ENCODE measurements around the gene KCNJ1. TPM values are rescaled to one million over a fixed set of nuclear protein-coding genes. Genes with fewer than 3 reads are reported as not detected.

The KCNJ1 gene
- total RNA-seq, 3 donors from 2014 or later (not counting 1 experiment from before 2014, with no cell fraction given): not detected

DNA sequence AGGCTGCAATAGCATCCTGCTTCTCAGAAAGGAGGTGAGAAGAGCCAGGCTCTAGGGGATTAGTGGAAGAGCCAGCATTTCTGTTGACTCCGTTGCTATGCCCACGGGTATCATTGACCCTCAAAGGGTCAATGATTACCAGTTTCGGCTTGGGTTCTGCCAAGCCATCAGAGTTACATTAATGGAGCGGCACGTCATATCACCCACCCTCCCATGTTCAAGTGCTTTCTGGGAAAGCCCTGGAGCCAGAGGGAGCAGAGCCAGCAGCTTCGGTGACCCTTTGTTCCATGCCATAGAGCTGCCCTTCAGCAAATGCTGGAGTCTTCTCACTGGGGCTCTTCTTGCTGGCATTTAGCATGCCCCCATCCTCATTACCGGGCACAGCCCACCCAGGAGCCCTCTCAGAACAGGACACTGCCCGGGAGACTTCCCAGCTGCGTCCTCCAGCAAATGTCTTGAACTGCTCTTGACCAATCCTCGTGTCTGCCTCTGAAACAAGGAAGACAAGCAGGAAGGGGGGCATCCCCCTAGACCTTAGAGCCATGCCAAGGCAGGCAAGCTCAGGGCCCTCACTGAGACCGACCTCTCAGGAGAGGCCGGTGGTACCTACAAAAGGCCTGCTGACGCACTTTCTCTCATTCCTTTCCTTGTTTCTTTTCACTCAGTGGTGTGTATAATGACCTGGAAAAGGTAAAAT is 14.6 kb downstream of the KCNJ1 start:
- Mint-ChIP-seq H3K9me3 (no peaks in the 10 kb centered on the region), H3K27me3 (ENCODE audit: low read depth in 2 of 2) (peaks cover 0 to 8% of the 10 kb centered on the region in 2 donors), H3K36me3 (no peaks in the 10 kb centered on the region), H3K4me3 (no peak overlapping the region), H3K4me1 (peaks cover 9% of the 10 kb centered on the region in 2 donors), H3K27ac (no peak overlapping the region)
- DNase-seq: no peak
- H3K4me1 ChIP-seq (ENCODE audit: control insufficient read depth, insufficient read depth, low read length): no peaks in the 10 kb centered on the region
- H3K4me3 ChIP-seq (ENCODE audit: low read length): no peak overlapping the region
- no peaks in the 10 kb centered on the region for H3K27me3 ChIP-seq (ENCODE audit: control insufficient read depth, insufficient read depth, low read length)
- no peaks in the 10 kb centered on the region for H3K9me3 ChIP-seq (ENCODE audit: control insufficient read depth, insufficient read depth, low read length)
- TF ChIP-seq, protein P1, sequence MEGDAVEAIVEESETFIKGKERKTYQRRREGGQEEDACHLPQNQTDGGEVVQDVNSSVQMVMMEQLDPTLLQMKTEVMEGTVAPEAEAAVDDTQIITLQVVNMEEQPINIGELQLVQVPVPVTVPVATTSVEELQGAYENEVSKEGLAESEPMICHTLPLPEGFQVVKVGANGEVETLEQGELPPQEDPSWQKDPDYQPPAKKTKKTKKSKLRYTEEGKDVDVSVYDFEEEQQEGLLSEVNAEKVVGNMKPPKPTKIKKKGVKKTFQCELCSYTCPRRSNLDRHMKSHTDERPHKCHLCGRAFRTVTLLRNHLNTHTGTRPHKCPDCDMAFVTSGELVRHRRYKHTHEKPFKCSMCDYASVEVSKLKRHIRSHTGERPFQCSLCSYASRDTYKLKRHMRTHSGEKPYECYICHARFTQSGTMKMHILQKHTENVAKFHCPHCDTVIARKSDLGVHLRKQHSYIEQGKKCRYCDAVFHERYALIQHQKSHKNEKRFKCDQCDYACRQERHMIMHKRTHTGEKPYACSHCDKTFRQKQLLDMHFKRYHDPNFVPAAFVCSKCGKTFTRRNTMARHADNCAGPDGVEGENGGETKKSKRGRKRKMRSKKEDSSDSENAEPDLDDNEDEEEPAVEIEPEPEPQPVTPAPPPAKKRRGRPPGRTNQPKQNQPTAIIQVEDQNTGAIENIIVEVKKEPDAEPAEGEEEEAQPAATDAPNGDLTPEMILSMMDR (IDR thresholded peaks at IDR 0.05): no peak
- no peaks in the 10 kb centered on the region for H3K36me3 ChIP-seq (ENCODE audit: control insufficient read depth, insufficient read depth, low read length)
- H3K27ac ChIP-seq (ENCODE audit: low read length): no peak overlapping the region
- WGBS (ENCODE audit: insufficient coverage): 90% methylated on average over 13 of the region's 13 CpGs
- intact Hi-C loops (cut with micrococcal nuclease): no loop called here
- ATAC-seq: no peak

DNA sequence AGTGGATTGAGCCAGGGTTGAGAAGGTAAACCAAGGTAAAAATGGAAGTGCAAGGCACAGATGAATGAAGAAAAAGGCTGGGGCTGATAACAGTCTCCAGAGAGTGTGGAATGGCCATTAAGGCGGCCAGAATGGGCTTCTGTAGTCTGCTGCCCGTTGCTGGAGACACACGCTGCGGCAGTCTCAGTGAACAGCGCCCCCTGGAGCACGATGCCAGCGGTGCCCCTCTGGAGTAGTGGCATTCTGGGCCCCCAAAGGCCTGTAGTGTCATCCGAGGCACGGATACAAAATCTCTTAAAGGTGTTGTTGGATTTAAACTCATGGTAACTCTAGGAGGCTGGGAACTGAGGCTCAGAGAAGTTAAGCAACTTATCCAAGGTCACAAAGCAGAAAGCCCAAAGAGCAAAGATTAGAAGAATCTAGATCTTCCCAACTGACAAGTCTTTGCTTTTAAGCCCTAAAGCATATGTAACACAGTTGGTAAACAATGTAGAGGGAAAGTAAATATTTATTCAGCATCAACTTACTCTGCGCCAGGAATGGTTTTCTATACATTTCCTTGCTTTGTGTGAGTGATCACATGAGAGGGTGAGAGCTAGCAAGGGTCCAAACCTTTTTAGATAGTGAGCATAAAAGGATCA is 18.2 kb downstream of the KCNJ1 start:
- no peak overlapping the region for H3K4me3 Mint-ChIP-seq
- H3K27ac Mint-ChIP-seq: peak overlapping the region; percentile 1 to 12
- peaks cover 17 to 19% of the 10 kb centered on the region in 2 donors for H3K4me1 Mint-ChIP-seq
- Histone ChIP-seq H3K4me3 (ENCODE audit: low read length) (no peak overlapping the region), H3K4me1 (ENCODE audit: control insufficient read depth, insufficient read depth, low read length) (peaks cover 12% of the 10 kb centered on the region), H3K27me3 (ENCODE audit: control insufficient read depth, insufficient read depth, low read length) (no peaks in the 10 kb centered on the region), H3K9me3 (ENCODE audit: control insufficient read depth, insufficient read depth, low read length) (no peaks in the 10 kb centered on the region), H3K27ac (ENCODE audit: low read length) (no peak overlapping the region), H3K36me3 (ENCODE audit: control insufficient read depth, insufficient read depth, low read length) (no peaks in the 10 kb centered on the region)
- intact Hi-C loops (cut with micrococcal nuclease): loop anchor here (1.0 to 5.0 kb wide), 3 partner anchors 677 to 818 kb away; no protein-coding TSS in a partner anchor
- TF ChIP-seq, protein P1 (IDR thresholded peaks at IDR 0.05): peak; percentile 92
- no peaks in the 10 kb centered on the region for H3K9me3 Mint-ChIP-seq
- H3K27me3 Mint-ChIP-seq (ENCODE audit: low read depth in 2 of 2): no peaks in the 10 kb centered on the region
- WGBS (ENCODE audit: insufficient coverage): 37% methylated on average over 10 of the region's 10 CpGs
- ATAC-seq: peak; percentile 79 to 89 (median 87)
- DNase-seq: peak; percentile 69 to 79
- no peaks in the 10 kb centered on the region for H3K36me3 Mint-ChIP-seq

DNA sequence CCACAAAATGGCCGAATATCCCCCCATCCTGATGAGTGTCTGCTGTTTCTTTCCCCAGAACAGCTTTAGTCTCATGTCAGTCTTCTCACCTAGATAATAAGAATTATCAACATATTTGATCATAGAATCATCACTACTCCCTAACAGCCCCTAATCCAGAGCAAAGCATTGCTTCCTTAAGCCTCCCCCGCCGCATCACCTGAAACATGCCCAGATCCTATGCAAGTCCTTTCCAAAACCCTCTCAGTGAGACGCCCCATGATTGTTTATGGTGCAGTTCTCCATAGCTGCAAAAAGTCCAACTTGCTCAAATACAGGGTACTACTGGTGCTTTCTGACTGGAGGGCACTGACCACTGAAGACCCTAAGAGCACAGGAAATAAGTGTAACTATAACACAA is 20.1 kb downstream of the KCNJ1 start:
- TF ChIP-seq, protein P1 (IDR thresholded peaks at IDR 0.05): no peak
- ATAC-seq (no peak), DNase-seq (no peak)
- Histone ChIP-seq H3K27ac (ENCODE audit: low read length) (no peak overlapping the region), H3K4me3 (ENCODE audit: low read length) (no peak overlapping the region), H3K9me3 (ENCODE audit: control insufficient read depth, insufficient read depth, low read length) (no peaks in the 10 kb centered on the region), H3K4me1 (ENCODE audit: control insufficient read depth, insufficient read depth, low read length) (peaks cover 20% of the 10 kb centered on the region), H3K36me3 (ENCODE audit: control insufficient read depth, insufficient read depth, low read length) (no peaks in the 10 kb centered on the region), H3K27me3 (ENCODE audit: control insufficient read depth, insufficient read depth, low read length) (no peaks in the 10 kb centered on the region)
- intact Hi-C loops (cut with micrococcal nuclease): loop anchor here (5.0 kb wide), 2 partner anchors 675 to 690 kb away; no protein-coding TSS in a partner anchor
- Mint-ChIP-seq H3K4me1 (peaks cover 26 to 29% of the 10 kb centered on the region in 2 donors), H3K4me3 (no peak overlapping the region), H3K9me3 (no peaks in the 10 kb centered on the region), H3K27me3 (ENCODE audit: low read depth in 2 of 2) (no peaks in the 10 kb centered on the region), H3K36me3 (no peaks in the 10 kb centered on the region), H3K27ac (no peak overlapping the region)
- WGBS (ENCODE audit: insufficient coverage): 96% methylated on average over 4 of the region's 4 CpGs

Data from natural killer cell (primary cell).